ENCODE data around the gene RAPGEF2. TPM values are rescaled to one million over a fixed set of nuclear protein-coding genes. Genes with fewer than 3 reads are reported as not detected.

RAPGEF2 gene
- total and polyA plus RNA-seq, 2 experiments from 2014 or later: 17.3 to 96.0 TPM

GRCh38 chr4:159171287-159171686 is 68.4 kb downstream of the RAPGEF2 start:
- DNase-seq (ENCODE audit: low read depth in 1 of 2, low spot score in 1 of 2): no peak
- no peak overlapping the region for H3K4me3 ChIP-seq
- no peaks in the 10 kb centered on the region for H3K27me3 ChIP-seq
- peaks cover 49% of the 10 kb centered on the region for H3K4me1 ChIP-seq (ENCODE audit: low read depth)
- H3K9me3 ChIP-seq (ENCODE audit: low read depth): no peaks in the 10 kb centered on the region
- peak overlapping the region; percentile 22 for H3K27ac ChIP-seq
- H3K36me3 ChIP-seq: no peaks in the 10 kb centered on the region
- TF ChIP-seq CTCF (IDR thresholded peaks at IDR 0.05; ENCODE audit: low read depth, low read length): no peak

- no peak for DNase-seq (ENCODE audit: low read depth in 1 of 2, low spot score in 1 of 2)
- Histone ChIP-seq H3K4me3 (no peak overlapping the region), H3K36me3 (no peaks in the 10 kb centered on the region), H3K9me3 (ENCODE audit: low read depth) (no peaks in the 10 kb centered on the region), H3K27ac (no peak overlapping the region), H3K27me3 (no peaks in the 10 kb centered on the region), H3K4me1 (ENCODE audit: low read depth) (peaks cover 51% of the 10 kb centered on the region)
- no peak for TF ChIP-seq CTCF (IDR thresholded peaks at IDR 0.05; ENCODE audit: low read depth, low read length)
Observed at GRCh38 chr4:159173886-159174285, 71.0 kb downstream of the RAPGEF2 start.

GRCh38 chr4:159174645-159175084 is 71.8 kb downstream of the RAPGEF2 start:
- no peaks in the 10 kb centered on the region for H3K9me3 ChIP-seq (ENCODE audit: low read depth)
- H3K36me3 ChIP-seq: no peaks in the 10 kb centered on the region
- H3K4me1 ChIP-seq (ENCODE audit: low read depth): peaks cover 56% of the 10 kb centered on the region
- H3K27ac ChIP-seq: no peak overlapping the region
- no peak overlapping the region for H3K4me3 ChIP-seq
- H3K27me3 ChIP-seq: no peaks in the 10 kb centered on the region
- TF ChIP-seq CTCF (IDR thresholded peaks at IDR 0.05; ENCODE audit: low read depth, low read length): no peak
- peak in 1 of 2 donors; percentile 16 for DNase-seq (ENCODE audit: low read depth in 1 of 2, low spot score in 1 of 2)

- Histone ChIP-seq H3K9me3 (ENCODE audit: low read depth) (no peaks in the 10 kb centered on the region), H3K27ac (peak overlapping the region; percentile 31), H3K4me1 (ENCODE audit: low read depth) (peaks cover 62% of the 10 kb centered on the region), H3K4me3 (no peak overlapping the region), H3K27me3 (no peaks in the 10 kb centered on the region), H3K36me3 (no peaks in the 10 kb centered on the region)
- TF ChIP-seq CTCF (IDR thresholded peaks at IDR 0.05; ENCODE audit: low read depth, low read length): peak; percentile 71
- peak; percentile 85 to 93 for DNase-seq (ENCODE audit: low read depth in 1 of 2, low spot score in 1 of 2)
Observed at GRCh38 chr4:159175085-159175988, 72.5 kb downstream of the RAPGEF2 start.

- no peaks in the 10 kb centered on the region for H3K36me3 ChIP-seq
- no peak overlapping the region for H3K4me3 ChIP-seq
- H3K4me1 ChIP-seq (ENCODE audit: low read depth): peaks cover 62% of the 10 kb centered on the region
- no peaks in the 10 kb centered on the region for H3K9me3 ChIP-seq (ENCODE audit: low read depth)
- no peak for TF ChIP-seq CTCF (IDR thresholded peaks at IDR 0.05; ENCODE audit: low read depth, low read length)
- peak overlapping the region; percentile 31 for H3K27ac ChIP-seq
- DNase-seq (ENCODE audit: low read depth in 1 of 2, low spot score in 1 of 2): no peak
- H3K27me3 ChIP-seq: no peaks in the 10 kb centered on the region
Observed at GRCh38 chr4:159175989-159176375, 73.1 kb downstream of the RAPGEF2 start.
